Measurements from ENCODE around the gene KSR1. TPM values are rescaled to one million over a fixed set of nuclear protein-coding genes. Genes with fewer than 3 reads are reported as not detected.

The KSR1 gene
- total and polyA plus RNA-seq, 9 of the 15 experiments (the other 6 are each of a cell fraction or from before 2014, with no cell fraction given): 1.4 to 51.7 (median 18.4) TPM

GRCh38 chr17:27455914-27456680 lies at the start of gene KSR1 (continued):
- no peak for TF ChIP-seq ZBTB12 (CRISPR knock-in tag; IDR thresholded peaks at IDR 0.05)
- no peak for TF ChIP-seq NR0B1 (IDR thresholded peaks at IDR 0.05; ENCODE audit: partially characterized antibody)
- TF ChIP-seq CHD4 (IDR thresholded peaks at IDR 0.05; ENCODE audit: insufficient read depth, insufficient replicate concordance, low read depth, low read length, poor library complexity, severe bottlenecking): no peak
- TF ChIP-seq ZNF445 (CRISPR knock-in tag; IDR thresholded peaks at IDR 0.05; ENCODE audit: low read depth): no peak
- TF ChIP-seq MLX (CRISPR knock-in tag; conservative IDR thresholded peaks at IDR 0.05): no peak
- no peak for TF ChIP-seq ASH1L (IDR thresholded peaks at IDR 0.05; ENCODE audit: borderline replicate concordance, low read depth, partially characterized antibody)
- TF ChIP-seq, protein P1, sequence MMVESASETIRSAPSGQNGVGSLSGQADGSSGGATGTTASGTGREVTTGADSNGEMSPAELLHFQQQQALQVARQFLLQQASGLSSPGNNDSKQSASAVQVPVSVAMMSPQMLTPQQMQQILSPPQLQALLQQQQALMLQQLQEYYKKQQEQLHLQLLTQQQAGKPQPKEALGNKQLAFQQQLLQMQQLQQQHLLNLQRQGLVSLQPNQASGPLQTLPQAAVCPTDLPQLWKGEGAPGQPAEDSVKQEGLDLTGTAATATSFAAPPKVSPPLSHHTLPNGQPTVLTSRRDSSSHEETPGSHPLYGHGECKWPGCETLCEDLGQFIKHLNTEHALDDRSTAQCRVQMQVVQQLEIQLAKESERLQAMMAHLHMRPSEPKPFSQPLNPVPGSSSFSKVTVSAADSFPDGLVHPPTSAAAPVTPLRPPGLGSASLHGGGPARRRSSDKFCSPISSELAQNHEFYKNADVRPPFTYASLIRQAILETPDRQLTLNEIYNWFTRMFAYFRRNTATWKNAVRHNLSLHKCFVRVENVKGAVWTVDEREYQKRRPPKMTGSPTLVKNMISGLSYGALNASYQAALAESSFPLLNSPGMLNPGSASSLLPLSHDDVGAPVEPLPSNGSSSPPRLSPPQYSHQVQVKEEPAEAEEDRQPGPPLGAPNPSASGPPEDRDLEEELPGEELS (CRISPR knock-in tag; IDR thresholded peaks at IDR 0.05; ENCODE audit: borderline replicate concordance): no peak
- TF ChIP-seq CBFB (CRISPR knock-in tag; IDR thresholded peaks at IDR 0.05): no peak
- no peak for TF ChIP-seq MTA1 (IDR thresholded peaks at IDR 0.05; ENCODE audit: borderline replicate concordance)
- no peak for TF ChIP-seq ZNF76 (CRISPR knock-in tag; IDR thresholded peaks at IDR 0.05; ENCODE audit: borderline replicate concordance)
- TF ChIP-seq DEAF1 (CRISPR knock-in tag; IDR thresholded peaks at IDR 0.05): no peak
- no peak for TF ChIP-seq CEBPZ (IDR thresholded peaks at IDR 0.05; ENCODE audit: borderline replicate concordance, low read depth, low read length)
- TF ChIP-seq NR2F6 (CRISPR knock-in tag; IDR thresholded peaks at IDR 0.05): no peak
- TF ChIP-seq KLF13 (tag; IDR thresholded peaks at IDR 0.05; ENCODE audit: borderline replicate concordance, low read depth): no peak
- TF ChIP-seq BCL6 (CRISPR knock-in tag; IDR thresholded peaks at IDR 0.05): no peak
